KOPT-K1 (cell line): ENCODE data around the gene NTNG2.

Experiments
- H3K27ac ChIP-seq: fragments of 200-600 bp; sonication (generic); 2 replicates; pipeline ENCODE4 v1.5.1; 2016; ENCODE audit warnings: antibody characterized with exemption, mild to moderate bottlenecking, low read depth, low read length; ENCODE audit not compliant: poor library complexity, severe bottlenecking
- H3K36me3 ChIP-seq: fragments of 200-600 bp; sonication (generic); 2 replicates; pipeline ENCODE4 v1.5.1; 2017; ENCODE audit warnings: antibody characterized with exemption, mild to moderate bottlenecking, low read length, moderate library complexity; ENCODE audit not compliant: insufficient read depth
- H3K9me3 ChIP-seq: fragments of 200-600 bp; sonication (generic); 2 replicates; pipeline ENCODE4 v1.5.1; 2017; ENCODE audit warnings: antibody characterized with exemption, low read length, mild to moderate bottlenecking; ENCODE audit not compliant: insufficient read depth, poor library complexity, severe bottlenecking

NTNG2 gene

DNA sequence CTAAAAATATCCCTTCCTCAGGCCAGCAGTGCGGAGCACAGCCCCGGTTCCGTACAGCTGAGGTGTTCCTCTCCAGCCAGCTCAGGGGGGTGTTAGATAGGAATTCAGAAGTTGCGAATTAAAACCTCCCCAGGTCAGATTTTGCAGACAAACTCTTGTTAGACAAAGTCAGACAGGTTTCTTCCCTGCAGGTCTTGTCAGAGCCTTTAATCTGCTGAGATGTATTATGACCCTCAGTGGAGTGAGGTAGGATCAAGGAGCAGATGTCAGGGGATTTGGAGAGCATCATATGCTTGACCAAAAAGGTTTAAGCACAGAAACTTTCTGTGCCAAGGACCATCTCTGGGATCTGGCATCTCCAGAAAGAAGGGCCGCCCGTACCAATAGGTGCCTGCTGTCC lies 60.1 kb downstream of the NTNG2 start:
- no peaks in the 10 kb centered on the region for H3K9me3 ChIP-seq
- no peak overlapping the region for H3K27ac ChIP-seq
- no peaks in the 10 kb centered on the region for H3K36me3 ChIP-seq

DNA sequence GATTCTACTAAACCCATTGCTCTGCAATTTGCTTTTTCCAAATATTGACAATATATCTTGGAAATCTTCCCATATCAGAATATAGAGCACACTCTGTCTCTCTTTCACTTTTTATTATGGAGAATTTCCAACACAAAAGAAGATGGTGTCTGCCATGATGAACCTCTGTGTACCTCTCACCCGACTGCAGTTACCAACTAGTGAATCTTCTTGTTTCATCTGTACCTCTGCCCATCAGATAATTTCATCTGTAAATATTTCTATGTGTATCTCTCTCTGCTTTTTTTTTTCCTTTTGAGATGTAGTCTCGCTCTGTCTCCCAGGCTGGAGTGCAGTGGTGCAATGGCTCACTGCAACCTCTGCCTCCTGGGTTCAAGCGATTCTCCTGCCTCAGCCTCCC lies 62.8 kb downstream of the NTNG2 start:
- Histone ChIP-seq H3K36me3 (no peaks in the 10 kb centered on the region), H3K27ac (no peak overlapping the region)

DNA sequence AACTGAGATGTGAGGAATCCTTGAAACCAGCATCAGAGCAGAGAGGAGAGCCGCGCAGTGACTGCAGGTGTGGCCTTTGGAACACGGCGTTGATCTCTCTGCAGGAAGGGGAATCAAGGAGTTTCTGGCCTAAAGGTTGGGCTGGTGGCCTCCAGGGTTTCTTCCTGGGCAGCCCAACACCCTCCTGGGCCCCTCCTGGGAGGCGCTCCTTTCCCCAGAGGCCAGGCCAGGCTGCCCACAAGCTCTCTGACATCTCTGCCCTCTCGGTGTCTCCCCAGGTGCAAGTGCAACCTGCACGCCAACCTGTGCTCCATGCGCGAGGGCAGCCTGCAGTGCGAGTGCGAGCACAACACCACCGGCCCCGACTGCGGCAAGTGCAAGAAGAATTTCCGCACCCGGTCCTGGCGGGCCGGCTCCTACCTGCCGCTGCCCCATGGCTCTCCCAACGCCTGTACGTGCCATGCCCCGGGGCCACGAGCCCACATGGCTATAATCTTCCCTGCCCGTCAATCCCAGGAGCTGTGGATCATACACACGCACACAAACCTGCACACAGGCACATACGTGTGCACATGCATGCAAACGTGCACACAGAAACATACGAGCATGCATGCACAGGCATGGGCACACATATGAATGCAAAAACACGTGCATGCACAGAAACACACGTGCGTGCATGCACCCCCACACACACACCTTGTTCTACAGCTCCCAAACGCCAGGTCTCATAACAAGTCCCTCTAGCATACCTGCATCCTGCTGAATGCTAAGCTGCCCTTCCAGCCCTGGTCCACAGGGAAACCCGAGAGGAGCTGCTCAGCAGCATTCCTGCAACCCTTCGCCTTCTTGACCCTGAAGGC lies 64.9 kb downstream of the NTNG2 start:
- Histone ChIP-seq H3K9me3 (no peaks in the 10 kb centered on the region), H3K27ac (no peak overlapping the region), H3K36me3 (no peaks in the 10 kb centered on the region)

More for the DNA sequence above, 62.8 kb downstream of the NTNG2 start:
- H3K9me3 ChIP-seq = no peaks in the 10 kb centered on the region

DNA sequence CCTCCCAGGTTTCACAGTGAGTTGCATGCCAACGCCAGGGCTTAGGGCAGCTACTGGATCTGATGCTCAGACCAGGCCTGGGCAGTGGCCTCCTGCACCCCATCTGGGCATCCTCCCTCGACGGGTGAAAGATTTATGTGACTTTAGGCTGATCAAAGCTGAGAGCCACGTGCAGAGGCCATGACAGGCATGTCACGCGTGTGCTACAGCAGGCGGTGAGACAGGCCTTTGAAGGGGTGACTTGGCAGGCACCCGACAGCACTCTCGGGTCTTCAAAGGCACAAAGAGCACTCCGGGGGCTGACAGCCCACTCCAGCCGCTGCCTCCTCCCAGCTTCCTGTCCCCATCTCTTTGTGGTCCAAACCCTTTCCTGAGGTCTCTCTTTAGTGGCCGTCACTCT lies 66.2 kb downstream of the NTNG2 start:
- no peaks in the 10 kb centered on the region for H3K9me3 ChIP-seq
- H3K27ac ChIP-seq = no peak overlapping the region
- no peaks in the 10 kb centered on the region for H3K36me3 ChIP-seq

DNA sequence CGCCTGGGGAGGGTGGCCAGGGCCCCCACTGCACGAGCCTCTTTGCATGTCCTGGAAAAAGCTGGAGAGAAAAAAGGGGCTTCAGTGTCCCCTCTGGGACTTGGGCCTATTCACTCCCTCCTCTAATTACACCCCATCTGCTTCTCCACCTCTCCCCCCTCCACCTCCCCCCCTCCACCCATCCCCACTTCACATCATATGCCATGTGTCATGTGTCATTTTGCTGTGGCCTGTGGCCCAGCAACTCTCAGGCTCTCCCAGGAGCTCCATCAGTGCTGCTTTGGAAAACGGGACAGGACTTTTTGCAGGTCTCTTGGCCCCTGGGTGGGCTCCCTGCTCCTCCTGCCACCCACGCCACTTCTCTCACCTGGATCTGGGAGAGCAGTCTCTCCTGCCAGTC lies 68.7 kb downstream of the NTNG2 start:
- H3K27ac ChIP-seq = no peak overlapping the region

DNA sequence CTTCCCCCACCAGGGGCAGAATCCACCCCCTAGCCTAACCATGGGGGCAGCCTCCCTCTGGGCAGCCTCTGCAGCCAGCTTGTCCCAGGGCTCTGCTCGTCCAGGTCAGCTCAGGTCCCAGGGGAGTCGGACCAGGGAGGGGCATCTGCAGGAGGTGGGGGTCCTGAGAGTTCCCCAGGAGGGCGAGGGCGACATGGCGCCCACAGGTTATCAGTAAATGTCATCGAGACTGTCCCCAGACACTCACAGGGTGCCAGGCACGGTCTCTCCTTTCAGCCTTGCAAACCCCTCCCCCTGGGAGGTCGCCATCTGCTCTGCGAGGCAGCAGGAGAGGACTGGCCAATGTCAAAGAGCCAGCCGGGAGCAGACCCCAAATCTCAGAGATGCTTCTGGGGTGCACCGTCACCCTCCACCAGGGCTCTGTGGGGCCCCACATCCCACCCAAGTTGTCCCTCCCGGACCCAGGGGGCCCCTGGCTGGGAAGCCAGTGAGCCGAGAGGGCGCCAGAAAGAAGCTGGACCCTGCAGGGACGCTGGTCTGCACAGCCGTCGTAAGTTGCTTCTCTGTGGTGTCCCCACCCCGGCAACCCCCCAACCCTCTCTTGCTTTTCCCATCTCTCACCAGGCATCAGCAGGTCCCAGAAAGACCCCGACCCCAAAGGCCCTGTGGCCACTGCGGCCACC lies 69.3 kb downstream of the NTNG2 start:
- no peaks in the 10 kb centered on the region for H3K36me3 ChIP-seq
- no peaks in the 10 kb centered on the region for H3K9me3 ChIP-seq
- H3K27ac ChIP-seq = no peak overlapping the region

More for the DNA sequence above, 68.7 kb downstream of the NTNG2 start:
- Histone ChIP-seq H3K36me3 (no peaks in the 10 kb centered on the region), H3K9me3 (no peaks in the 10 kb centered on the region)

DNA sequence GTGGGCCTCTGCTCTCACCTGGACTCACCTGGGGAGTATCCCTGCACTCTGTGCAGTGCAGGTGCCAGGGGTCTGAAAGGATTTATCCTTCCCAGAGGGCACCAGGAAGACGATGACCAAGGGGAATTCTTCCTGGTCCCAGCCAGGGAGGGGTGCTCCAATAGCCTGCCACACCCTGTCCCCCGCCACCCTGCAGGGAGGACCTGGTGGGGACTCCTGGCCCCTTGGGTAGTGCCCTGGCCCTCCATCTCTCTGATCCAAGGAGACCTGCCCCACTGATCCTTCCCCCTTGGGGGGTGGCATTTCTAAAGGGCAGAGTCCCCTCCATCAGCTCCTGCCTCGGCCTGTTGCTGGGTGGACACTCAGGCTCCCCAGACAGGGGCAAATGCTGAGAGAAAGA lies 70.7 kb downstream of the NTNG2 start:
- H3K27ac ChIP-seq = no peak overlapping the region
- no peaks in the 10 kb centered on the region for H3K9me3 ChIP-seq
- no peaks in the 10 kb centered on the region for H3K36me3 ChIP-seq

DNA sequence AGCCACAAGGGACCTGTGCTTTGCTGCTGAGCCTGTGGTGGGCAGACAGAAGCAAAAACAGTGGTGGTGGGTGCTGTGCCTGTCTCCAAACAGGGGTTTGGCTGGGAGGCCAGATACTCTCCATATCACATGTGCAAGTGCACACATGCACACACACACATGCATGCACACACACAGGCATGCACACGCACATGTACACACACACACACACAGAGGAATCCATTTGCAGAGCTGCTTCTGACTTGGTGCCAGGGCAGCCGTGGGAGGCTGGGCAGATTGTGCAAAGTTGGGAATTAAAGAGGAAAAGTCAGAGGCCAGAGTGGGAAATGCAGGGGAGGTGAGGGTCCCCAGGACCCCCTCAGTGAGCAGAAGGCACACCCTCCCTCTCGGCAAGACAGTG lies 71.3 kb downstream of the NTNG2 start:
- H3K9me3 ChIP-seq = no peaks in the 10 kb centered on the region
- no peaks in the 10 kb centered on the region for H3K36me3 ChIP-seq
- no peak overlapping the region for H3K27ac ChIP-seq

DNA sequence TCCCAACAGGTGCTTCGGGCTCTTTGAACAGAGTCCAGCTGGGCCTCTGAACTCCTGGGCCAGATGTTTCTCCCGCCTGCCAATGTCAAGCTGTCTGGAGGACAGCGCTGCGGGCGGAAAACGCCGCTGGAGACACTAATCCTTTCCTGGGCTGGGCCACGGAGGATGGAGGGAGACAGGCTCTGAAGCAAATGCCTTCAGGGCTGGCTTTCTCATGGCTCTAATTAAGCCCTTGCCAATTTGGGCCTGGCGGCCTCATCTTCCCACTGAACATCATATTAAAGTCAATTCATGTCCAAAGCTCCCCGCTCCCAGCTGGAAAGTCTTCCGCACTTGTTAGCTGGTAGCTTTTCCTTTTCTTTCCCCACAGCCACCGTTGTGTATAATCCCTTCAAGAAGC lies 72.7 kb downstream of the NTNG2 start:
- H3K36me3 ChIP-seq = no peaks in the 10 kb centered on the region
- no peaks in the 10 kb centered on the region for H3K9me3 ChIP-seq
- no peak overlapping the region for H3K27ac ChIP-seq

DNA sequence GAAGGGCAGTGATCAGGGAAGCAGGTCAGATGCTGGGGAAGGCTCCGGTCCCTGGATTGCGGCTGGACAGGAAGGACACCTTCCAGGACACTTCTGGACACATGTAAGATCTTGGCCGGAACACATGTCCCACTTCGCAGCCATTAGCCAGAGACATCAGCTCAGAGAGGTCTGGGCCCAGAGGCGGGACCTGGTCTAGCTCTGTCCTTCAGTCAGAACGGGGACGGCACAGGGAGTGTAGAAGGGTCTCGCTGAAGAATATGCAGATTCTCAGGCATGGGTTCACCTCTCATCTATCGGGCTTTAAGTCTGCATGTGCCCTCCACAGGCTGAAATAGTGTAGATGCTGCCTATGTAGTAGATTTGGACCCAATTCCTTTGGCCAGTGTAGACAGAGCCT lies 73.3 kb downstream of the NTNG2 start:
- H3K36me3 ChIP-seq = no peaks in the 10 kb centered on the region
- H3K27ac ChIP-seq = no peak overlapping the region
- H3K9me3 ChIP-seq = no peaks in the 10 kb centered on the region

DNA sequence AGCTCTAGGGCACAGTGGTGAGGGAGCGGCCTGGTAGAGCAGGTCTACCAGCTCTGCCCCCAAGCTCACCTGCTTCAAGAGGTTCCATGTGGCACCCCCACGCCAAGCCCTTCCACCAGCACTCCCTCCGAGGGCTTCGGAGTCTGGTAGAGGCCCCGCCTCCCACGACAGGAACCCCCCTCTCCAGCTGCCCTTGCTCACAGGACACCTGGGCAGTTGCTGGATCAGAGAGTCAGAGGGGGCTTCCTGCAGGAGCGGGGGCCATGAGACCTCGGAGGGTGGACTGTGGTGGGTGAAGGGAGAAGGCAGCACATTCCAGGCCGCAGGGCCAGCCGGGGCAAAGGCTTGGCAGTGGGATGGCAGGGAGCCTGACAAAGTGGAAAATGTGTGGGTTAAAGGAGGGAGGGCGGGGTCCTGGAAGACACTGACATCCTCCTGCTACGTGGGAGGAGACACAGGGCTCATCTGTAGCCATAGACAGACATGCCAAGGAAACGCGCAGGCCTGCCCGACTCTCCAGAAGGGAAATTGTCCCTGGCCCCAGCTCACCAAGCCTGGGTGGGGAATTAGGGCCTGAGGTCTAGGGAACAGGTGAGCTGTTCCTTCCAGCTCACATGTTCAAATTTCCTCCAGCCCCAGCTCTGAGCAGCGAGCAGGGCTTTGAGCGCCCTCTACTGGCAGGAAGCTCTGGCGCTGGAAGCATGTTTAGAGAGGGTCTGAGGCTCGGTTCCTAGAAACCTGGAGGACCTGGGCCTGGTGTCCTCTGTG lies 74.2 kb downstream of the NTNG2 start:
- Histone ChIP-seq H3K9me3 (no peaks in the 10 kb centered on the region), H3K36me3 (no peaks in the 10 kb centered on the region), H3K27ac (no peak overlapping the region)

DNA sequence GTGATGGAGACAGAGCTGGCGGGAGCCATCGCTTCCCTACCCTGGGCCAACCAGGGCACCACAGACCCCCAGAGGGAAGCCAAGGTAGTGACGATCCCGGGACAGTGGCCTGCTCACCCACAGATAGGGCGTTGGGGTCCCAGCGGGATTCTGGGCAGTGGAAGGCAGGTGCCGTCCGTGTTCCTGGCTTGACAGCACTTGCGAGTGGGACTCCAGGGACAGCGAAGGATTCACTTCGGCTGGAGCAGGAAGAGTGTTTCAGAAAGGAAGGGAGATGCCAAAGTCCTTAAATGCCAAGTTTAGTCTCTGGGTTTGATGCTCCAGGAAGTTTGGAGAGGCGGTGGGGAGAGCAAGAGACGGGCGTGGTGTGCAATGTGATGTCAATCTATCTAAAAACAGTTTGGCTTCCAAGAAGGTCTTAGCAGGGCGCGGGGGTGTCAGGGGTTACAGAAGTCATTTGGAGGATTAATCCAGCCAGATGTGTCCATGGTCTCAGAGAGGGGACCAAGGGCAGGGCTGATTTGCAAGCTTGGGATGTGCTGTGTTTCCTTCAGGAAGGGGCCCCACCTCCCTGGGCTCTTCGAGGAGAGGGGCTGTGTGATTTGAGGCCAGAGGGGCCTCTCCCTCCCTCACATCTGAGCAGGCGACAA lies 74.9 kb downstream of the NTNG2 start:
- Histone ChIP-seq H3K36me3 (no peaks in the 10 kb centered on the region), H3K27ac (no peak overlapping the region)

DNA sequence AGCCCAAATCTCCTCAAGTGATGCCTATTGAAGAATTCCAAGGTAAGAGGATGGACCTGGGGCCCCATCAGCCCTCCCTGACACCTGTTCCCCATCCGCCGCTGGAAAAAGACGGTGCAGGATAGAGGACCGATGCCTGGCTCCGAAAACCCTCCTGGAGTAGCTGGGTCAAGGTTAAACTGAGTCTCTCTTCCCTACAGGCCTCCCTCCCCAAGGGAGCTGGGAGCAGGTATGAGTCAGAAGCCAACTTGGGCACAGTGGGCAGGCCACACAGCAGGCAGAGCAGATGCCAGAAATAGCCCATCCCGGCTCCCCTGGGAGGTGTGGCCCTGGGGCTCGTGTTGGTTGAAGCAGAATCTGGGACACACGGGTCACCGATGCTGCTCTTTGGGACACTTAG lies 75.6 kb downstream of the NTNG2 start:
- no peaks in the 10 kb centered on the region for H3K9me3 ChIP-seq
- no peak overlapping the region for H3K27ac ChIP-seq
- H3K36me3 ChIP-seq = no peaks in the 10 kb centered on the region

More for the DNA sequence above, 74.9 kb downstream of the NTNG2 start:
- H3K9me3 ChIP-seq = no peaks in the 10 kb centered on the region

DNA sequence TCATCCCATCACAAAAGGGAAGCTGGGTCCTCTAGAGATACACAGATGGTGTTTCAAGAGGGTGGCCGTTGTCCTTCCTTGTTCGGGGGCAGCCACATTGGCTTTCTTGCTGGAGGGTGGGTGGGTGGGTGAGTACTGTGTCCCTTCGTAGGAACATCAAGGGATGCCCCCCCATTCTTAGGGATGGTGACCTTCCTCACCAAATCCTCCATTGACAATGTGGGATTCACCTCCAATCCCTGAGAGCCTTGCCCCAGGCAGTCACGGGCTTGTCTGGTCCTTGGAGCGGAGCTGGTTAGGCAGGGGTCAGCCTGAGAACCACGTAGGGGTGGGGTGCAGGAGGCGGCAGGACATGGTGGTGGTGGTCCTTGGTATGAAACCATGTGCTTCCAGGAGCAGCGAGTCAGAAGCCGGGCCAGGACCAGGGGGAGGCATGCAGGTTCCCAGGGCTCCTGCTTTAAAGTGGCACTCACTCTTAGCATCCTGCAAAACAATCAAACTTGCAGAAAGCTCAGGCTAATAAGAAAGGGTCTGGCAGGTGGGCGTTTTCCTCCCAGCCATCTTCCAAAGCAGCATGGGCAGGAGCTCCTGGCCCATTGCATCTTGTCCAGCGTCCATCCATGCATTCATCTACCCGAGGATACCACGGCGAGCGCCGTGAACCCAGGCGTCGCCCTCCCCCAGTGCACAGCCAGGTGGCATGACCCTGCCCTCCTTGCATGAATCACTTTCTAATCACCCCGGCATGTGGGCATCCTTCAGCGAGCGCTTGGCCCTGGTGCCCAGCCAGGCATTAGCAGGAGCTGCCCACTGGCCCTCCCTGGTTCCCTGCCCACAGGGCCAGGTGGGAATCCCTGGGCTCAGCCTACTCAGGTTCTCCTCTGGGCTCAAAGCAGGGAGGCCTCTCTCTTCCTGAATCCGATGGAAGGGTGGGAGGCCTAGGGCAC lies 76.4 kb downstream of the NTNG2 start:
- Histone ChIP-seq H3K27ac (no peak overlapping the region), H3K36me3 (no peaks in the 10 kb centered on the region), H3K9me3 (no peaks in the 10 kb centered on the region)
